CD4-positive, alpha-beta memory T cell (primary cell): Measurements from ENCODE around the gene SESN1. TPM values are rescaled to one million over a fixed set of nuclear protein-coding genes. Genes with fewer than 3 reads are reported as not detected.

Experiments
- CTCF ChIA-PET: fragments of 350-600 bp; sonication (Branson Sonifier 250); formaldehyde crosslinking; loops from one replicate; lab custom pipeline; 2021; ENCODE audit warnings: inconsistent platforms; ENCODE audit not compliant: partially characterized antibody; lab: Charles Lee
- POLR2A ChIA-PET: fragments of 350-600 bp; sonication (Branson Sonifier 250); formaldehyde crosslinking; loops from one replicate; lab custom pipeline; 2021; ENCODE audit not compliant: partially characterized antibody; lab: Charles Lee
- DNase-seq, 5 donors: peaks; one replicate each; pipeline versions ENCODE4 v3.0.0 to v3.0.0-alpha.2; 2020 to 2022; ENCODE audit warnings: mixed read lengths in 1 of 5
- H3K27ac ChIP-seq: one replicate; pipeline ENCODE4 v1.7.0; 2013; ENCODE audit warnings: low read depth, low read length
- H3K27me3 ChIP-seq: 2 replicates; pipeline ENCODE4 v1.7.0; 2013; ENCODE audit warnings: mild to moderate bottlenecking, low read length, moderate library complexity; ENCODE audit not compliant: insufficient read depth
- H3K36me3 ChIP-seq: 2 replicates; pipeline ENCODE4 v1.7.0; 2013; ENCODE audit warnings: mild to moderate bottlenecking, low read length, moderate library complexity; ENCODE audit not compliant: insufficient read depth
- H3K4me1 ChIP-seq: 2 replicates; pipeline ENCODE4 v1.7.0; 2013; ENCODE audit warnings: mild to moderate bottlenecking, low read length, moderate library complexity; ENCODE audit not compliant: insufficient read depth
- H3K4me3 ChIP-seq, 2 donors: one replicate each; pipeline ENCODE4 v1.7.0; 2013; ENCODE audit warnings: low read length in 2 of 2, mild to moderate bottlenecking in 1 of 2
- H3K9me3 ChIP-seq, 2 donors: one replicate each; pipeline ENCODE4 v1.7.0; 2013; ENCODE audit warnings: low read length in 2 of 2, control low read depth in 1 of 2; ENCODE audit not compliant: control insufficient read depth in 1 of 2
- H3K27ac Mint-ChIP-seq, 7 donors: one replicate each; pipeline ENCODE4 v1.8.0; 2020 to 2021; ENCODE audit warnings: mixed read lengths in 7 of 7, mild to moderate bottlenecking in 6 of 7, inconsistent platforms in 3 of 7, moderate library complexity in 3 of 7
- H3K27me3 Mint-ChIP-seq, 2 donors: one replicate each; pipeline ENCODE4 v1.8.0; 2020 to 2021; ENCODE audit warnings: mixed read lengths in 2 of 2
- H3K36me3 Mint-ChIP-seq, 2 donors: one replicate each; pipeline ENCODE4 v1.8.0; 2020 to 2021; ENCODE audit warnings: mixed read lengths in 2 of 2, inconsistent platforms in 1 of 2, mild to moderate bottlenecking in 1 of 2
- H3K4me1 Mint-ChIP-seq, 4 donors: one replicate each; pipeline ENCODE4 v1.8.0; 2020 to 2021; ENCODE audit warnings: mixed read lengths in 4 of 4, mild to moderate bottlenecking in 1 of 4
- H3K4me3 Mint-ChIP-seq, 8 donors: one replicate each; pipeline ENCODE4 v1.8.0; 2020 to 2021; ENCODE audit warnings: mixed read lengths in 8 of 8, mild to moderate bottlenecking in 7 of 8, moderate library complexity in 6 of 8, inconsistent platforms in 3 of 8
- H3K9me3 Mint-ChIP-seq, 8 donors: one replicate each; pipeline ENCODE4 v1.8.0; 2020 to 2021; ENCODE audit warnings: mixed read lengths in 8 of 8, mild to moderate bottlenecking in 5 of 8, inconsistent platforms in 3 of 8, moderate library complexity in 1 of 8
- intact Hi-C: fragments of 100-400 bp; cut with micrococcal nuclease; formaldehyde crosslinking; loops from one replicate; pipeline ENCODE4 v1.15.1; 2023
- polyA plus RNA-seq, 2 donors: library from polyadenylated mRNA; unstranded; fragments of 300-500 nt; fragmentation: Illumina TruSeq; gene quantifications; one replicate each; pipeline ENCODE4 v1.2.3, GENCODE V29; 2021
- total RNA-seq, 2 experiments: library from RNA; stranded (reverse); gene quantifications; one replicate each; pipeline ENCODE4 v1.2.3, GENCODE V29; 2021

Gene SESN1
- total and polyA plus RNA-seq, 4 experiments from 2014 or later = 37.0 to 51.7 (median 46.5) TPM

DNA sequence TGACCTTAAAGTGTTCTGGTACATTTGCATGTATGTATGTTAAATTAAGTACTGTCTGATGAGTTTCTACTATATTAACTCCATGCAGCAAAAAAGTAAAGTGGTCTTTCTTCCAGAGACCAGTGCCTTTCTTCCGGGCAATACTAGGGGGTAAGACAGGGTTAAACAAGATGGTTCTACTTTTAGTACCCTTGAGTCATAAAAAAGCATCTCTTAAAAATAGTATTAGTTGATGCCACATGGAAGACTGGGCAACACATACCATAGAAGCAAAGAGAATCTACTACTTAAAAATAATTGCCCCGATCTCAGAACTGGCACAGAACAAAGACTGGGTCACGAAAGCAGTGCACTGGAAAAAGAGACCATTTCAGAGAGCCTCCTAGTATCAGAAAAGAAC is 66.2 kb downstream of the SESN1 start:
- Mint-ChIP-seq H3K4me1 (peaks cover 18 to 42% (median 27%) of the 10 kb centered on the region in 4 donors), H3K9me3 (no peaks in the 10 kb centered on the region), H3K27me3 (no peaks in the 10 kb centered on the region), H3K36me3 (no peaks in the 10 kb centered on the region), H3K27ac (peak overlapping the region in 1 of 7 donors; percentile 43), H3K4me3 (no peak overlapping the region)
- ChIA-PET CTCF (no interaction called here), POLR2A (no interaction called here)
- Histone ChIP-seq H3K4me1 (peaks cover 4% of the 10 kb centered on the region), H3K27ac (no peak overlapping the region), H3K27me3 (no peaks in the 10 kb centered on the region), H3K4me3 (no peak overlapping the region), H3K36me3 (no peaks in the 10 kb centered on the region), H3K9me3 (no peaks in the 10 kb centered on the region)
- DNase-seq = no peak
- intact Hi-C loops = no loop called here

DNA sequence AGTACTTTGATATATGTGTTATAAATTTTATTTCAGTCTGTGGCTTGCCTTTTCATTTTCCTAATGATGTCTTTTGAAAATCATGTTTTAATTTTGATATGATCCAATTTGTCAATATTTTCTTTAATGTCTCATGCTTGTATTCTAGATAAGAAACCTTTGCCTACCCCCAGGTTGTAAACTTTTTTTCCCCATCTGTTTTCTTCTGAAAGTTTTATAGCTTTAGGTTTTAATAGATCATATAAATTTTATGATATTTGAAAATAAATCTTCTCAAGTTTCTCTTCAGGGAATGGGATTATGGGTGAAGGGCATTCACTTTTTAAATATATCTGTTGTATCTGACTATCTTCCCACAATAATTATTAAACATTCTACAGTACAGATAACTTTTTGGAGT is 66.7 kb downstream of the SESN1 start:
- ChIA-PET CTCF (no interaction called here), POLR2A (interaction anchor here (1.0 kb wide), 1 partner anchor 8 kb away, joined by 4 read pairs; no protein-coding TSS in a partner anchor)
- Mint-ChIP-seq H3K4me3 (no peak overlapping the region), H3K27me3 (no peaks in the 10 kb centered on the region), H3K9me3 (no peaks in the 10 kb centered on the region), H3K27ac (no peak overlapping the region), H3K4me1 (peaks cover 20 to 42% (median 28%) of the 10 kb centered on the region in 4 donors), H3K36me3 (no peaks in the 10 kb centered on the region)
- intact Hi-C loops = no loop called here
- Histone ChIP-seq H3K4me1 (peaks cover 3% of the 10 kb centered on the region), H3K9me3 (no peaks in the 10 kb centered on the region), H3K36me3 (no peaks in the 10 kb centered on the region), H3K4me3 (no peak overlapping the region), H3K27ac (no peak overlapping the region), H3K27me3 (no peaks in the 10 kb centered on the region)
- no peak for DNase-seq

DNA sequence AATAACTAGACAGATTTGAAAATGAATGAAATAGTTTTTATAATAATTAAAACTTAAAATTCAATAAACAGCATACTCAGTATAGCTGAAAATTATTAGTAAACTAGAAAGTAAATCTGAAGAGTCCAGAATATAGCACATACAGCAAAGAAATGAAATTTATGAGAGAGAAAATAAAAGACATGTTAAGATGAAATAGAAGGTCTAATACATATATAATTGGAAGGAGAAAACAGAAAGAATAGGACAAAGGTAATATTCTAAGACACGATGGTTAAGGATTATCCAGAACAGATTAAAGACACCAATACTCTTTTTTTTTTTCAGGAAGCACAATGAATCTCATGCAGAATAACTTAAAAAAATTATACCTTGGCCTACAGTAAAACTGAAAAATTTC is 69.0 kb downstream of the SESN1 start:
- Histone ChIP-seq H3K36me3 (no peaks in the 10 kb centered on the region), H3K27me3 (no peaks in the 10 kb centered on the region), H3K27ac (no peak overlapping the region), H3K4me1 (peaks cover 6% of the 10 kb centered on the region), H3K9me3 (no peaks in the 10 kb centered on the region), H3K4me3 (no peak overlapping the region)
- Mint-ChIP-seq H3K9me3 (no peaks in the 10 kb centered on the region), H3K27me3 (no peaks in the 10 kb centered on the region), H3K36me3 (no peaks in the 10 kb centered on the region), H3K4me1 (peaks cover 21 to 42% (median 34%) of the 10 kb centered on the region in 4 donors), H3K27ac (peak overlapping the region in 2 of 7 donors; percentile 9 to 67), H3K4me3 (peak overlapping the region in 2 of 8 donors; percentile 9 to 18)
- CTCF ChIA-PET = no interaction called here
- no peak for DNase-seq
- intact Hi-C loops = no loop called here
- POLR2A ChIA-PET = interaction anchor here (1.1 to 1.5 kb wide), 2 partner anchors 10 to 45 kb away, joined by 3 to 5 read pairs; no protein-coding TSS in a partner anchor

DNA sequence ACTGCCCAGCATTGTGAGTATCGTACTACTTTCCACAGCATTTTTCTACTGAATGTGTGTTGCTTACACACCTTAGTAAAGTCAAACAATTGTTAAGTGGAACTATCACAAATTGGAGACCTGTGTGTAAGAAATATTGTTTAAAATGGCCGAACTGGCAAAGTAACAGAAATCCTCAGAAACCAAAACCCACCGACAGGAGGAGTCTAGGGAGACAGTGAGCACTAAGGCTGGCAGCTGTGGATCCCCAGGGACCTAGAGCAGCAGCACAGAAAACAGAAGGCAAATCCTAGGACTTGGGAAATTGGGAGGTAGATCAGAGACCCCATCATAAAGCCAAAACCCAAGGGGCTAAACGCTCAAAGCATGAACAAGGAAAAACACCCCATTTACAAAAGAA is 69.9 kb downstream of the SESN1 start:
- peaks cover 26 to 51% (median 37%) of the 10 kb centered on the region in 4 donors for H3K4me1 Mint-ChIP-seq
- H3K4me3 Mint-ChIP-seq = peak overlapping the region in 1 of 8 donors; percentile 19
- no peak overlapping the region for H3K27ac Mint-ChIP-seq
- H3K27ac ChIP-seq = no peak overlapping the region
- DNase-seq = no peak
- H3K36me3 ChIP-seq = no peaks in the 10 kb centered on the region
- no peaks in the 10 kb centered on the region for H3K27me3 ChIP-seq
- H3K4me3 ChIP-seq = no peak overlapping the region
- peaks cover 15% of the 10 kb centered on the region for H3K4me1 ChIP-seq
- ChIA-PET POLR2A (interaction anchor here (1.1 to 1.5 kb wide), 2 partner anchors 11 to 46 kb away, joined by 3 to 5 read pairs; no protein-coding TSS in a partner anchor), CTCF (no interaction called here)
- intact Hi-C loops = no loop called here
- no peaks in the 10 kb centered on the region for H3K27me3 Mint-ChIP-seq
- H3K9me3 Mint-ChIP-seq = peaks cover 0 to under 1% (median 0%) of the 10 kb centered on the region in 8 donors
- no peaks in the 10 kb centered on the region for H3K9me3 ChIP-seq
- H3K36me3 Mint-ChIP-seq = no peaks in the 10 kb centered on the region

DNA sequence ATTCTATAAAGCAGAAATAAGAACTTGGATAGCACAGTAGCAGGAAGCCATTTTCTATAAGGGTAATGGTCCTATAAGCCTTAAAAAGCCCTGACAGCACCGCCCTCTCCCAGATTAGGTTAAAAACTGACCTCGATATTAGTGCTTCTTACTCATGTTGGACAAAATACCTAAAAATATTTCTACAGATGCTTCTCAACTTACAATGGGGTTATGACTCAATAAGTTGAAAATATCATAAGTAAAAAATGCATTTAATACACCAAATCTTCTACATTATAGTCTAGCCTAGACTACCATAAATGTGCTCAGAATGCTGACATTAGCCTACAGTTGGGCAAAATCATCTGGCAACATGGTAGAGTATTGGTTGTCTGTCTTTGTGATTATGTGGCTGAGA is 70.3 kb downstream of the SESN1 start:
- H3K27ac Mint-ChIP-seq = peak overlapping the region in 1 of 7 donors; percentile 8
- POLR2A ChIA-PET = interaction anchor here (1.5 kb wide), 1 partner anchor 11 kb away, joined by 5 read pairs; no protein-coding TSS in a partner anchor
- H3K4me1 Mint-ChIP-seq = peaks cover 28 to 52% (median 39%) of the 10 kb centered on the region in 4 donors

DNA sequence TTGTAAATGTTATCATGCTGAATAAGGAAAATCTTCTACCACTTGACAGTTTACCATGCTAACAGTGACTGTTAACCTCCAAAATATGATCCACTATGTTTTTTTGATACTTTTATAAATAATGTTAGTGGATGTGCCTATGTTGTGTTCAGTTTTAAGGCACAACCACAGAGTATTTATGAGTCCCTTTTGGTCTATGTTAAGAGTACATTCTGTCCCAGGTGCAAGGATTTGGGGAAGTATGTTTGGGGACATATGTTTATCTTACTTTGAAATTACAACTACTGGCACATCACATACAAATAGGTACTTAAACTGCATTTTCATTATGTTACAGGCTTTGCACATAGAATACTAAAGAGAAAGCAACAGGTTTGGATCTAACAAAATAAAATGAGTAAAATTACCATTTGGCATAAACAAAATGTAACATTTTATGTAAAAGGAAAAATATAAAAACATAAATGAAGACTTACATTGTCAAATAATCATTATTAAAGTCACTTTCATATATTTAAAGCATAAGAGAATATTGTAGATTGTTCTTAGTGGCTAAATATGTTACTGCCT is 71.2 kb downstream of the SESN1 start:
- no peak for DNase-seq
- H3K36me3 ChIP-seq = no peaks in the 10 kb centered on the region
- H3K9me3 Mint-ChIP-seq = peaks cover 0 to 1% (median 0%) of the 10 kb centered on the region in 8 donors
- H3K27ac Mint-ChIP-seq = peak overlapping the region in 2 of 7 donors; percentile 23 to 29
- intact Hi-C loops = no loop called here
- POLR2A ChIA-PET = no interaction called here
- CTCF ChIA-PET = no interaction called here
- H3K27me3 ChIP-seq = no peaks in the 10 kb centered on the region
- H3K36me3 Mint-ChIP-seq = no peaks in the 10 kb centered on the region
- peaks cover 32 to 55% (median 40%) of the 10 kb centered on the region in 4 donors for H3K4me1 Mint-ChIP-seq
- H3K27ac ChIP-seq = no peak overlapping the region
- peak overlapping the region in 1 of 8 donors; percentile 12 for H3K4me3 Mint-ChIP-seq
- H3K9me3 ChIP-seq = no peaks in the 10 kb centered on the region
- no peak overlapping the region for H3K4me3 ChIP-seq
- no peaks in the 10 kb centered on the region for H3K27me3 Mint-ChIP-seq
- peaks cover 23% of the 10 kb centered on the region for H3K4me1 ChIP-seq

More for the DNA sequence above, 70.3 kb downstream of the SESN1 start:
- DNase-seq = no peak
- Histone ChIP-seq H3K36me3 (no peaks in the 10 kb centered on the region), H3K4me3 (no peak overlapping the region), H3K27me3 (no peaks in the 10 kb centered on the region), H3K27ac (no peak overlapping the region), H3K4me1 (peaks cover 19% of the 10 kb centered on the region), H3K9me3 (no peaks in the 10 kb centered on the region)
- Mint-ChIP-seq H3K27me3 (no peaks in the 10 kb centered on the region), H3K9me3 (peaks cover 0 to 1% (median 0%) of the 10 kb centered on the region in 8 donors), H3K36me3 (no peaks in the 10 kb centered on the region), H3K4me3 (no peak overlapping the region)
- CTCF ChIA-PET = no interaction called here
- intact Hi-C loops = no loop called here

DNA sequence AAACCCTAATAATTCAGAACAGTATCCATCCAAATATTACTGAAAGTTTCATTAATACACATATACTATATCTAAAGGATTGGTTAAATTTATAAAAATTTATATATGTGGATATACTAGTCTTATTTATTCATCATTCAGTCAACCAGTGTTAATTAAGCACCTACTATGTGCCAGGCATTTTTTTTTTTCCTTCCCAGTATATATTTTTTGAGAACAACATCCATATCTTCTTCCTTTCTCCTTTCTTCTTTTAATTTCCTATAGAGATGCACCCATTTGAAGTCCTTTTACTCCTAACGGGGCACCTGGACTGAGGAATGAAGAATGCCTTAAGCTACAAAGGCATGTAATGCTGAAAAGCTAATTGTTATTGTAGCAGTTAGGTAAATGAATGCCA is 72.8 kb downstream of the SESN1 start:
- peaks cover 23% of the 10 kb centered on the region for H3K4me1 ChIP-seq
- no peak overlapping the region for H3K4me3 ChIP-seq
- ChIA-PET CTCF (interaction anchor here (0.7 kb wide), 1 partner anchor 10 kb away, joined by 4 read pairs; no protein-coding TSS in a partner anchor), POLR2A (interaction anchor here (1.4 kb wide), 1 partner anchor 13 kb away, joined by 3 read pairs; no protein-coding TSS in a partner anchor)
- Mint-ChIP-seq H3K27me3 (no peaks in the 10 kb centered on the region), H3K9me3 (peaks cover 0 to 1% (median 0%) of the 10 kb centered on the region in 8 donors), H3K4me3 (no peak overlapping the region), H3K36me3 (no peaks in the 10 kb centered on the region), H3K4me1 (peaks cover 31 to 55% (median 37%) of the 10 kb centered on the region in 4 donors), H3K27ac (peak overlapping the region in 3 of 7 donors; percentile 37 to 62 (median 58))
- no peaks in the 10 kb centered on the region for H3K27me3 ChIP-seq
- no peak overlapping the region for H3K27ac ChIP-seq
- intact Hi-C loops = no loop called here
- no peaks in the 10 kb centered on the region for H3K9me3 ChIP-seq
- DNase-seq = no peak
- H3K36me3 ChIP-seq = no peaks in the 10 kb centered on the region
